ENCODE measurements around the gene NOM1. TPM values are rescaled to one million over a fixed set of nuclear protein-coding genes. Genes with fewer than 3 reads are reported as not detected.

Gene NOM1
- polyA plus RNA-seq, 4 donors: 3.6 to 19.7 (median 7.2) TPM

DNA sequence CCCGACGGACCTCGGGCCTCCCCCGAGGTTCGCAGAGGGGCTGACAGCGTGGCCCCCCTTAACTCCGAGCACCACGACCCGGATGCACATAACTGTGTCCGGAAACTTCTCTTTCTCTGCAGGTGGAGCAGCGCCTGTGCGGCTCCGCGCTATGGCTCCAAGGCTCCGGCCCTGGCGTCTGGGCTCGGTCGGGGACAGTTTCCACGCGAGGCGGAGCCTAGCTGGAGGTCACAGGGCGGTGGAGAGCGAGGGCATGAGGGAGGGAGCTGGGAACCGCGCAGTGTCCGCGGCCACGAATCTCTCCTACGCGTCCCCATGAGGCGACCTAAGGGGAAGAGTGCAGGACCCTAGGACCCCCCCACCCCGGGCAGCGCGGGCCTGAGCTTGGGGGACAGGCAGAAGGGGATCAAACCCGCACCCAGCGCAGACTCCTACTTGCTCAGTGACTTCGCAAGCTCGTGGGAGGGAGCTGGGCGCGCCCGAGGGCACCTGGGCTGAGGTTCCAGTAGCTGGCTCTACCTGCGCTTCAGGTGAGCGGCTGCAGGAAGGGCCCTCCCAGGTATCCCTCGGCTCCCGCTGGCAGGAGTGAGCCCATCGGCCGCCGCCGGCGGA lies 69.6 kb downstream of the NOM1 start:
- peak in 1 of 2 donors; percentile 56 for DNase-seq
- peaks cover 3 to 92% (median 75%) of the 10 kb centered on the region in 3 donors for H3K27me3 ChIP-seq (ENCODE audit: control insufficient read depth in 3 of 3, insufficient read depth in 3 of 3, low read length in 3 of 3)
- no peaks in the 10 kb centered on the region for H3K9me3 ChIP-seq (ENCODE audit: control insufficient read depth in 2 of 2, insufficient read depth in 1 of 2, low read depth in 1 of 2, low read length in 1 of 2)
- H3K4me1 ChIP-seq (ENCODE audit: control insufficient read depth in 3 of 3, insufficient read depth in 2 of 3, low read depth in 1 of 3, low read length in 2 of 3): peaks cover 0 to 41% (median 5%) of the 10 kb centered on the region in 3 donors
- FAIRE-seq: no peak
- WGBS, 3 donors: 1 to 3% (median 1%) methylated on average over 43 to 50 of the region's 50 CpGs
- no peak overlapping the region for H3K27ac ChIP-seq (ENCODE audit: low read depth in 1 of 3, low read length in 2 of 3)
- H3K36me3 ChIP-seq (ENCODE audit: control insufficient read depth in 3 of 3, insufficient read depth in 2 of 3, low read depth in 1 of 3, low read length in 3 of 3): peaks cover 0 to 3% (median 0%) of the 10 kb centered on the region in 3 donors
- H3K4me3 ChIP-seq (ENCODE audit: low read depth in 1 of 3, low read length in 3 of 3): peak overlapping the region in 2 of 3 donors; percentile 19 to 23

DNA sequence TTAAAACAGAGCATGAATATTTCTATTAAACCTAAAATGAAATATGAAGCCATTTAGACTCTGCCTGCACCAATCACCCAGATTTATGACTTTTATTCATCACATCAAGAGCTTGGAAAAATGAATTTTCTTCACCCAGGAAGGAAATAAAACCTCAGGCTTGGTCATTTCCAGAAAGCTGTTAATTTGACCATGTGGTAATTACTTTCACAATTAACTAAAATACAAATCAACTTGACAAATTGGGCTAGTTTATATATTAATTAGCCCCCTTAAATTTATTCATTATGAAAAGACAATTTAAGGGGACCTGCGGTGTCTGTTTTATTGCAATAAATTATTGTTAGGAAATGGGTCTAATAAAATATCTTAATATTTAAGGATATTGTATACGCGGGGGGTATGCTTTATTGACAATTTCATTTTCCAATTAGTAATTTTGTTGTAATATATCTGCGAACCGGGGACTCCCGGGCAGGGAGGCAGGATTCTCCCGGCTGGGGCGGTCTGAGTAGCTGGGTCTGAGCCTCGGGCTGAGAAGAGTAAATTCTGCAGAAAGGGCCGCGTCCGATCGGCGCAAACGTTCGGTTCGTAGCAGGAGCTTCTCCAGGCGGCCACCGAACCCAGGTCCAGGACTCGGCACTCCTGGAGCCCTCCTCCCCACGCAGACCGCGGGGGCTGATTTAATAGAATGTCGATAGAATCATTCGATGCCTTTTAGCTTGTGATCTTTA lies 70.4 kb downstream of the NOM1 start:
- Histone ChIP-seq H3K27me3 (ENCODE audit: control insufficient read depth in 3 of 3, insufficient read depth in 3 of 3, low read length in 3 of 3) (peaks cover 3 to 93% (median 72%) of the 10 kb centered on the region in 3 donors), H3K4me1 (ENCODE audit: control insufficient read depth in 3 of 3, insufficient read depth in 2 of 3, low read depth in 1 of 3, low read length in 2 of 3) (peaks cover 0 to 33% (median 5%) of the 10 kb centered on the region in 3 donors), H3K27ac (ENCODE audit: low read depth in 1 of 3, low read length in 2 of 3) (no peak overlapping the region), H3K4me3 (ENCODE audit: low read depth in 1 of 3, low read length in 3 of 3) (no peak overlapping the region), H3K36me3 (ENCODE audit: control insufficient read depth in 3 of 3, insufficient read depth in 2 of 3, low read depth in 1 of 3, low read length in 3 of 3) (peaks cover 0 to 3% (median 0%) of the 10 kb centered on the region in 3 donors), H3K9me3 (ENCODE audit: control insufficient read depth in 2 of 2, insufficient read depth in 1 of 2, low read depth in 1 of 2, low read length in 1 of 2) (no peaks in the 10 kb centered on the region)
- no peak for FAIRE-seq
- 9 to 16% (median 10%) methylated on average over 25 of the region's 25 CpGs for WGBS, 3 donors
- no peak for DNase-seq

- DNase-seq (no peak), FAIRE-seq (no peak)
- no peak overlapping the region for H3K27ac ChIP-seq (ENCODE audit: low read depth in 1 of 3, low read length in 2 of 3)
- 5 to 11% (median 6%) methylated on average over 26 to 38 of the region's 38 CpGs for WGBS, 3 donors
- no peaks in the 10 kb centered on the region for H3K9me3 ChIP-seq (ENCODE audit: control insufficient read depth in 2 of 2, insufficient read depth in 1 of 2, low read depth in 1 of 2, low read length in 1 of 2)
- peaks cover 0 to 32% (median 5%) of the 10 kb centered on the region in 3 donors for H3K4me1 ChIP-seq (ENCODE audit: control insufficient read depth in 3 of 3, insufficient read depth in 2 of 3, low read depth in 1 of 3, low read length in 2 of 3)
- H3K4me3 ChIP-seq (ENCODE audit: low read depth in 1 of 3, low read length in 3 of 3): peak overlapping the region in 1 of 3 donors; percentile 13
- peaks cover 0 to 3% (median 0%) of the 10 kb centered on the region in 3 donors for H3K36me3 ChIP-seq (ENCODE audit: control insufficient read depth in 3 of 3, insufficient read depth in 2 of 3, low read depth in 1 of 3, low read length in 3 of 3)
- peaks cover 3 to 93% (median 68%) of the 10 kb centered on the region in 3 donors for H3K27me3 ChIP-seq (ENCODE audit: control insufficient read depth in 3 of 3, insufficient read depth in 3 of 3, low read length in 3 of 3)
Observed at GRCh38 chr7:157020514-157021070, 71.1 kb downstream of the NOM1 start.

DNA sequence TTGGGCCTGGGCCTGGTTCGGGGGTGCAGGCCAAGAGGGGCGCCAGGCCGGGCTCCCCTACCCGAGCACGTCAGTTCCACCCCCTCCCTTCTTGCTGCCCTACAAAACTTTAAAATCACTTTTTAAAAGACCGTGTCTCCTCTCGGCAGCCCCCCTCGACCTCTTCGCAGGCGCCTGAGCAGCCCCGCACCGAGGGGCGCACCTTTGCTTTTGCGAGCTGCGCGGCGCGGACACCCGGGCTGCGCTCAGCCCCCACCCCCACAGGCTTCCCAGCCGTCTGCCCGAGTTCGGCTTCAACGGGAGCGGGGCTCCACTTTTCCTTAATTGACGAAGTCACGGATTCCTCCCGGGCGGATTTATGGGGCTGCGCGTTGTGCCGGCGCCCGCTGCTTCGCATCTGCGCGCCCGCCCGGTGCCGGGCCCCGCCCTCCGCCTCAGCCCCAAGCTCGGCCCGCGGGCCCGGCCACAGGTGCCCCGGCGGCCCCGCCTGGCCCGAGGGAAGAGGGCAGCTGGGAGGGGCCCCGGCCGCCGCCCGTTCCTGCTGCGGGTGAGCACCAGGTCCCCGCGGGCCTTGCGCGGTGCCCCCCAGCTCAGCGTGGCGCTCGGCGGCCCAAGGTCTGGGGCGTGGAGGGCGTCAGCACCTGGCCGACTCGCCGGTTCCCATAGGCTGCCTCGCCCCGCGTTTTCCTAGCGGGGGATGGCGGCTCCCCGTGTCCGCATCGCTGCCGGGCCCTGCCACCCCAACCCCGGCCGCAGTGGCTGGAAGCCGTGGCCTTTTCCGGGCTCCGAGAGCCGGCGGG lies 71.8 kb downstream of the NOM1 start:
- peaks cover 3 to 91% (median 62%) of the 10 kb centered on the region in 3 donors for H3K27me3 ChIP-seq (ENCODE audit: control insufficient read depth in 3 of 3, insufficient read depth in 3 of 3, low read length in 3 of 3)
- no peaks in the 10 kb centered on the region for H3K9me3 ChIP-seq (ENCODE audit: control insufficient read depth in 2 of 2, insufficient read depth in 1 of 2, low read depth in 1 of 2, low read length in 1 of 2)
- 1 to 6% (median 2%) methylated on average over 63 to 84 of the region's 84 CpGs for WGBS, 3 donors
- H3K4me1 ChIP-seq (ENCODE audit: control insufficient read depth in 3 of 3, insufficient read depth in 2 of 3, low read depth in 1 of 3, low read length in 2 of 3): peaks cover 0 to 32% (median 5%) of the 10 kb centered on the region in 3 donors
- peak in 1 of 2 donors; percentile 56 for DNase-seq
- H3K36me3 ChIP-seq (ENCODE audit: control insufficient read depth in 3 of 3, insufficient read depth in 2 of 3, low read depth in 1 of 3, low read length in 3 of 3): no peaks in the 10 kb centered on the region
- no peak for FAIRE-seq
- H3K27ac ChIP-seq (ENCODE audit: low read depth in 1 of 3, low read length in 2 of 3): no peak overlapping the region
- H3K4me3 ChIP-seq (ENCODE audit: low read depth in 1 of 3, low read length in 3 of 3): peak overlapping the region in 1 of 3 donors; percentile 13

DNA sequence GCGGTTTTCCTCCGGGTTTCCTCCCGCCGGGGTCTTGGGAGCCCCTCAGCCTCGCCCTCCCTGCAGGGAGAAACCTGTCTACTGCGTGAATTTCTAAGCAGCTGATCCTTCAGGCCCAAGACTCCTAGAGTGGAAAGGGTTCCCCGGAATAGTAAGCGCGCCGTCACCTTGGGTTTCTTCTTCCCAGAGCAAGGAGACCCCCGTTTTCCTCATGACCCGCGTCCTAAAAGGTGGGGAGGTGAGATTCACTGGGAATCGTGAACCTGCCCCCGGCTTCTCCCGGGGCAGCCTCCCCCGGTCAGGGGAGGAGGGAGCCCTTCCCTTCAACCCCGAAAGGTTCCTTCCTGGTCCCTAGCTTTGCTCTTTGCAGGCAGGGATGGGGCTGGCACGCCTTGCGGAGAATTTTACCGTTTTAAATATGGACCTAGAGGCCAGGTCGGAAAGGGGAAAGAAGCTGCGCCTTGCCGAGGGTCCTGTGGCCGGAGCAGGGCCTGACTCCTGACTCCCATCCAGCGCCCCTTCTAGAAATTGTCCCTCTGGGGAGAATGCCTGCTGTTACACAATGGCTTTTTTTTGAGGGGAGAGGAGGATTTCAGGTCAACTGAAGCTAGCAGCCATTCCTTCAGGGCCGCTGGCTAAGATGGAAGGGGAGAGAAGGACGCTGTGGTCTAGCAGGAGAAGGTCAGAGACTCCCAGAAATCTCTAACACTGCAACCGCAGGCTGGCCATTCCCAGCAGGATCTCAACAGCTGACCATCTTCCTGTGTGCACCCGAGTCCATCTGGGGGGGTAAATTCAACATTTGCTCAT lies 72.6 kb downstream of the NOM1 start:
- Histone ChIP-seq H3K9me3 (ENCODE audit: control insufficient read depth in 2 of 2, insufficient read depth in 1 of 2, low read depth in 1 of 2, low read length in 1 of 2) (no peaks in the 10 kb centered on the region), H3K27me3 (ENCODE audit: control insufficient read depth in 3 of 3, insufficient read depth in 3 of 3, low read length in 3 of 3) (peaks cover 3 to 88% (median 58%) of the 10 kb centered on the region in 3 donors), H3K27ac (ENCODE audit: low read depth in 1 of 3, low read length in 2 of 3) (no peak overlapping the region), H3K4me1 (ENCODE audit: control insufficient read depth in 3 of 3, insufficient read depth in 2 of 3, low read depth in 1 of 3, low read length in 2 of 3) (peaks cover 0 to 30% (median 5%) of the 10 kb centered on the region in 3 donors), H3K4me3 (ENCODE audit: low read depth in 1 of 3, low read length in 3 of 3) (no peak overlapping the region), H3K36me3 (ENCODE audit: control insufficient read depth in 3 of 3, insufficient read depth in 2 of 3, low read depth in 1 of 3, low read length in 3 of 3) (no peaks in the 10 kb centered on the region)
- 8 to 11% (median 9%) methylated on average over 28 to 30 of the region's 30 CpGs for WGBS, 3 donors
- DNase-seq (no peak), FAIRE-seq (no peak)

Other genes starting within 250 kb of the NOM1 start
- 10 to 100 TPM in 2 of 4 donors, 1 to 10 TPM in 2; 4.3 to 34.5 (median 11.9) TPM for gene LMBR1, start 56.5 kb upstream of the NOM1 start, polyA plus RNA-seq
- 10 to 100 TPM in 2 of 4 donors, 1 to 10 TPM in 2; 3.5 to 17.3 (median 9.2) TPM for gene MNX1, start 61.0 kb downstream of the NOM1 start, polyA plus RNA-seq
- gene UBE3C, start 189.2 kb downstream of the NOM1 start, polyA plus RNA-seq: 10 to 100 TPM; 22.2 to 47.6 (median 26.8) TPM

Measured in small intestine (tissue), 7 donors.